Esophagus muscularis mucosa (tissue), 4 donors: Measurements from ENCODE around the gene PLEKHM3. TPM values are rescaled to one million over a fixed set of nuclear protein-coding genes. Genes with fewer than 3 reads are reported as not detected.

Experiments used
- DNase-seq: peaks from one replicate; pipeline ENCODE4 v3.0.0-alpha.2; 2017; ENCODE audit errors: extremely low spot score
- H3K27ac ChIP-seq, 4 donors: fragments of 200-600 bp; sonication (generic); replicated peaks in 1 of 4; 1 replicate in 3 of 4; 2 replicates in 1 of 4; pipeline ENCODE4 v1.5.1; 2016 to 2019; ENCODE audit warnings: mild to moderate bottlenecking in 1 of 4
- H3K27me3 ChIP-seq, 4 donors: fragments of 200-600 bp; sonication (generic); one replicate each; pipeline versions ENCODE4 v1.5.1 to v1.6.0; 2016 to 2019
- H3K36me3 ChIP-seq, 4 donors: fragments of 200-600 bp; sonication (generic); one replicate each; pipeline ENCODE4 v1.5.1; 2016 to 2019
- H3K4me1 ChIP-seq, 4 donors: fragments of 200-600 bp; sonication (generic); one replicate each; pipeline ENCODE4 v1.5.1; 2016 to 2019
- H3K4me3 ChIP-seq, 4 donors: fragments of 200-600 bp; sonication (generic); 1 replicate in 2 of 4; 2 replicates in 2 of 4; pipeline ENCODE4 v1.5.1; 2016 to 2019; ENCODE audit warnings: mild to moderate bottlenecking in 4 of 4, moderate library complexity in 1 of 4
- H3K9me3 ChIP-seq, 4 donors: fragments of 200-600 bp; sonication (generic); 1 replicate in 3 of 4; 2 replicates in 1 of 4; pipeline ENCODE4 v1.5.1; 2016 to 2019
- EP300 ChIP-seq: sonication (generic); formaldehyde crosslinking; IDR thresholded peaks from one replicate; pipeline ENCODE4 v1.6.1; 2017; ENCODE audit warnings: antibody characterized with exemption
- POLR2A ChIP-seq: fragments of 450-650 bp; IDR thresholded peaks from one replicate; pipeline ENCODE4 v1.6.1; 2017; ENCODE audit warnings: antibody characterized with exemption, moderate library complexity, mild to moderate bottlenecking, low read depth
- POLR2AphosphoS5 ChIP-seq, 2 donors: sonication (generic); formaldehyde crosslinking; IDR thresholded peaks; one replicate each; pipeline ENCODE4 v1.6.1; 2017; ENCODE audit warnings: antibody characterized with exemption in 2 of 2
- WGBS: methylation state at CpG from one replicate; pipeline ENCODE4 v1.1.5; 2018; 5-methylcytosine and 5-hydroxymethylcytosine counted together
- intact Hi-C: fragments of 100-400 bp; cut with DNase I; formaldehyde crosslinking; loops from one replicate; pipeline ENCODE4 v1.15.1; 2023
- total RNA-seq, 4 donors: library from RNA; depleted of rRNA; stranded (reverse); fragments of >200 nt; gene quantifications; one replicate each; pipeline versions ENCODE4 v1.1.0 to v1.2.1, GENCODE V29; 2016
- TF ChIP-seq, protein P1 (sequence below), 3 experiments: fragments of 200-600 bp in 2 of 3; fragments of 450-650 bp in 1 of 3; sonication (generic) in 2 of 3; IDR thresholded peaks; one replicate each; pipeline ENCODE4 v1.5.1; 2017 to 2019; ENCODE audit warnings: antibody characterized with exemption in 3 of 3, mild to moderate bottlenecking in 2 of 3, moderate library complexity in 1 of 3

PLEKHM3 gene
- total RNA-seq, 4 donors from 2014 or later = 24.8 to 34.5 (median 31.1) TPM

DNA sequence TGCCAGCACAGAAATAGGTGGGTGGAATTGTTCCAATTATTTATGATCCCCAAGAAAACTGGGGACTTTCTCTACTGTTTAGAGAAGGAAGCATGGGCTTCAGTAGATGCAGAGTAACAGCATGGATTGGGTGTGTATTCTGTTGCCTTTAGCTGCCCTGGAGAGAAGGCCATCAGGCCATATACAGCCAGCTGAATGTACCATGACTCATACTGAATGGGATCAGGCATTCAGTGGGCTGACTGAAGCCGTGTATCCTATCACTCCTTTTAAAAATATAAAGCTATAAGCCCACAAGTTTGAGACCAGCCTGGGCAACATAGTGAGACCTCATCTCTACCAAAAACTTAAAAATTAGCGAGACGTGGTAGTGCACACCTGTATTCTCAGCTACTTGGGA is 16.7 kb upstream of the PLEKHM3 start:
- intact Hi-C loops = loop anchor here (5.0 kb wide), 1 partner anchor 295 kb away; no protein-coding TSS in a partner anchor
- TF ChIP-seq, protein P1, sequence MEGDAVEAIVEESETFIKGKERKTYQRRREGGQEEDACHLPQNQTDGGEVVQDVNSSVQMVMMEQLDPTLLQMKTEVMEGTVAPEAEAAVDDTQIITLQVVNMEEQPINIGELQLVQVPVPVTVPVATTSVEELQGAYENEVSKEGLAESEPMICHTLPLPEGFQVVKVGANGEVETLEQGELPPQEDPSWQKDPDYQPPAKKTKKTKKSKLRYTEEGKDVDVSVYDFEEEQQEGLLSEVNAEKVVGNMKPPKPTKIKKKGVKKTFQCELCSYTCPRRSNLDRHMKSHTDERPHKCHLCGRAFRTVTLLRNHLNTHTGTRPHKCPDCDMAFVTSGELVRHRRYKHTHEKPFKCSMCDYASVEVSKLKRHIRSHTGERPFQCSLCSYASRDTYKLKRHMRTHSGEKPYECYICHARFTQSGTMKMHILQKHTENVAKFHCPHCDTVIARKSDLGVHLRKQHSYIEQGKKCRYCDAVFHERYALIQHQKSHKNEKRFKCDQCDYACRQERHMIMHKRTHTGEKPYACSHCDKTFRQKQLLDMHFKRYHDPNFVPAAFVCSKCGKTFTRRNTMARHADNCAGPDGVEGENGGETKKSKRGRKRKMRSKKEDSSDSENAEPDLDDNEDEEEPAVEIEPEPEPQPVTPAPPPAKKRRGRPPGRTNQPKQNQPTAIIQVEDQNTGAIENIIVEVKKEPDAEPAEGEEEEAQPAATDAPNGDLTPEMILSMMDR (IDR thresholded peaks at IDR 0.05) = no peak
- TF ChIP-seq POLR2A (no peak), EP300 (no peak), POLR2AphosphoS5 (IDR thresholded peaks at IDR 0.05) (no peak)
- no peak for DNase-seq
- Histone ChIP-seq H3K9me3 (no peaks in the 10 kb centered on the region), H3K4me1 (no peaks in the 10 kb centered on the region), H3K27me3 (no peaks in the 10 kb centered on the region), H3K4me3 (no peak overlapping the region), H3K27ac (no peak overlapping the region), H3K36me3 (no peaks in the 10 kb centered on the region)
- WGBS = 79% methylated on average over 3 of the region's 3 CpGs

DNA sequence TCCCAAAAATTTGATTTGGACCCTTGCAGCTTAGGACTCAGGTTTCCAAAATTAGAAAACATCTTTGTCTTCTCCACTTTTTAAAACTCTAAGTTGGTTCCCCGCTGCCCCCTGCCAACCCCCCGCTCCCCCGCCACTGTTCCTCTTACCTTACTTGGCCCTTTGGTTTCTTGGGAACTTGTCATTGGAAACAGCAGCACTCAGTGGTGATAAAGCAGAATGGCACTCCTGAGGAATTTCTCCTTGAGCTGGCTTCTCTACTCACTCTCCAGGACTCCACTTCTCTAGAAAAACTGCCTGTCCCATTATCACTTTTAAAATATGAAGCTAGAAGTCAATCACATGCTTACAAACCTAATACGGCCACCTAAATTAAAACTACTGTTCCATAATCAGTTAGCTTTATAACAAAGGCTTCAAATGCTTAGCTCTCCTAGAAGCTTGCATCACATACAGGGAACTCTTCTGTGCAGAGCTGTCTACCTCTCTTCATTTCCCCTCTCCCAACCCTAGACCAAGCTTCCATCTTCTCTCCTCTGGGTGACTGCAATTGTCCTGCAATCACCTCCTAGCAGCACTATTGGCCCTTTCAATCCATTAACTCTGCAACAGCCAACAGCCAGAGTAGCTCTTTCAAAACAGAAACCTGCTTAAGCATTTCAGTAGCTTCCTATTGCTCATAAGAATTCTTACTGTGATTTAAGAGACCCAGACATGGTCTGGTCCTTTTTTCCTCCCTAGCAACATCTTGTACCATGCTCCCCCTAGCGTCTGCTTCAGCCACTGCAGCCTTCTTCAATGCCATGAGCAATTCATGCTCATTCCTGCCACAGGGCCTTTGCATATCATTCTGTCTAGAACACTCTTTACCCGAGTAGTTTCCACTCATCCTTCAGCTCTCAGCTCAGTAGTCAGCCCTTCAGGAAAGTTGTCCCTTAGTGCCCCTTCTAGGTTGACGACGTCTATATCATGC is 15.2 kb upstream of the PLEKHM3 start:
- TF ChIP-seq EP300 (no peak), POLR2A (no peak), POLR2AphosphoS5 (IDR thresholded peaks at IDR 0.05) (no peak)
- TF ChIP-seq, protein P1 (IDR thresholded peaks at IDR 0.05) = peak; percentile 61 to 69 (median 62)
- no peak overlapping the region for H3K27ac ChIP-seq
- H3K36me3 ChIP-seq = no peaks in the 10 kb centered on the region
- H3K4me1 ChIP-seq = no peaks in the 10 kb centered on the region
- 45% methylated on average over 8 of the region's 8 CpGs for WGBS
- H3K9me3 ChIP-seq = no peaks in the 10 kb centered on the region
- no peak for DNase-seq
- H3K4me3 ChIP-seq = no peak overlapping the region
- intact Hi-C loops = loop anchor here (5.0 kb wide), 1 partner anchor 293 kb away; no protein-coding TSS in a partner anchor
- H3K27me3 ChIP-seq = no peaks in the 10 kb centered on the region

DNA sequence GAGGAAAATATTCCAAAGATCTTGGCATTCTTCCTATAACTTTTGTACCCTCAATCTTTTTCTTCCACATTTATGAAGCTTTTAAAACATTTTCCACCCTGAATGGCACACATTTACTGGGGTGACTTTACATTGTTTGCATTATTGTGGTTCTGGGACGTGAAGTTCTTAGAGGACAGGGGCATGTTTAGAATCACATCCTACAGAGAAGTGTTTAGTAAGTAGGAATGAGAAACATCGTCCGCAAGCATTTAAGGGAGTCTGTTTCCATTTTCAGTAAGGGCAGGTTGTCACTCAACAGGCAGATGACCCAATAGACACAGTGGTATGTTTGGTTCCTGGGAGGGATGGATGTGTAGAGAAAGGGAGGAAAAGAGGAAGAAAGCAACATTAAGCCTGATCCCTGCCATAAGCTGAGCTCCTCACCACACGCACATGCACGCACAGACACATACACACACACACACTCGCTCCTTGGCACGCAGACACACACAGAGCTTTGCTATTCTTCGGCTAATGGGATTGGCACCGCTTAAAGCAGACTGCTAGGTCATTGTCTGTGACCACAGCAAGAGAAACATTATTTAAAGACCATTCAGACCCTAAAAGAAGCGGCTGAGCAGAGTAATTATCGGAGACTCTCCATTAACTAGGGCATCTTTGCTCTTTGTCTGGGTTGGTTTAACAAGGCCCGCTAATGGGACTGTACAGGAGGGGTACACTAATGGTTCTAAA is 14.2 kb upstream of the PLEKHM3 start:
- no peak overlapping the region for H3K27ac ChIP-seq
- no peak for TF ChIP-seq POLR2AphosphoS5 (IDR thresholded peaks at IDR 0.05)
- TF ChIP-seq EP300 = no peak
- TF ChIP-seq POLR2A = no peak
- TF ChIP-seq, protein P1 (IDR thresholded peaks at IDR 0.05) = no peak
- intact Hi-C loops = loop anchor here (5.0 kb wide), 1 partner anchor 292 kb away; no protein-coding TSS in a partner anchor
- no peaks in the 10 kb centered on the region for H3K4me1 ChIP-seq
- no peaks in the 10 kb centered on the region for H3K36me3 ChIP-seq
- H3K9me3 ChIP-seq = no peaks in the 10 kb centered on the region
- no peaks in the 10 kb centered on the region for H3K27me3 ChIP-seq
- no peak overlapping the region for H3K4me3 ChIP-seq
- WGBS = 87% methylated on average over 12 of the region's 12 CpGs
- no peak for DNase-seq

DNA sequence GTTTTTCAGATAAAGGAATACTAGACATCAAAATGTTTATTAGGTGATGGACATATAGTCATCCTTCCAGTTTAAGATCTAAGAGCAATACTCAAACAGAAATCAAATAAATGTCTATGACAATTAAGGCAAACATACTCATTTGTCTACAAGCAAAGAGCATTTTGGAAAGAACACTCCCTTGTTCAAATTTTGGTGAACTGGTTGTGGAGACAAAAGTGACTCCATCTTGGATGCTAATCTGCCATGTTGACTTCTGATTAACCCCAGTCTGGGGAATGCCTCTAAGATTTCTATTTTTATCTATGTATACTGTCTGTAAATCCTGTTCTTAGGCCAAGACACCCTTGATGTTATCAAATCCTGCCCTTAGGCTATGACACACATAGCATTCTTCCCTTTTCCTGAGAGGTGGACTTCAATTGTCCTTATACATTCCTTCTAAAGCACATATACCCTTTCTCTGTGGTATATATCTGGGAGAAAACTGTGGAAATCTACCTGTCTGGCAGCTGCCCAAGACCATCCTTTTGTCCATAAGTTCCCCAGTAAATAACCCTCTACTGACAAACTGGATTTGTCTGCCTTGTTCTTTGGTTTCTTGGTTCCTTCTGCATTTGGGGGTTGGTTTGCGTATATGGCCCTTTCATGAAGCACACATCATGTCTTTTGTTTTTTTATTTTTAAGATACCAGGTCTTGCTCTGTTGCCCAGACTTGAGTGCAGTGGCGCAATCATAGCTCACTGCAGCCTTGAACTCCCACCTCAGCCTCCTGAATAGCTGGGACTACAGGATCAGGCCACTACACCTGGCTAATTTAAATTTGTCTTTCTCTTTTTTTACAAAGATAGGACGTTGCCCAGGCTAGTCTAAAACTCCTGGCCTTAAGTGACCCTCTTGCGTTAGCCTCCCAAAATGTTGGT is 12.5 kb upstream of the PLEKHM3 start:
- intact Hi-C loops = no loop called here
- Histone ChIP-seq H3K36me3 (no peaks in the 10 kb centered on the region), H3K4me1 (no peaks in the 10 kb centered on the region), H3K27ac (no peak overlapping the region), H3K4me3 (no peak overlapping the region), H3K27me3 (no peaks in the 10 kb centered on the region), H3K9me3 (no peaks in the 10 kb centered on the region)
- no peak for TF ChIP-seq POLR2A
- no peak for TF ChIP-seq POLR2AphosphoS5 (IDR thresholded peaks at IDR 0.05)
- TF ChIP-seq, protein P1 (IDR thresholded peaks at IDR 0.05) = no peak
- TF ChIP-seq EP300 = no peak
- no peak for DNase-seq
- WGBS = 72% methylated on average over 4 of the region's 4 CpGs
